Measurements from ENCODE around the gene CAMK2A.
"Not testable (repeated sequence)": the region's sequence is repeated elsewhere in the genome, so short reads cannot be mapped to it uniquely, and the experiment has no call there.

CAMK2A gene

DNA sequence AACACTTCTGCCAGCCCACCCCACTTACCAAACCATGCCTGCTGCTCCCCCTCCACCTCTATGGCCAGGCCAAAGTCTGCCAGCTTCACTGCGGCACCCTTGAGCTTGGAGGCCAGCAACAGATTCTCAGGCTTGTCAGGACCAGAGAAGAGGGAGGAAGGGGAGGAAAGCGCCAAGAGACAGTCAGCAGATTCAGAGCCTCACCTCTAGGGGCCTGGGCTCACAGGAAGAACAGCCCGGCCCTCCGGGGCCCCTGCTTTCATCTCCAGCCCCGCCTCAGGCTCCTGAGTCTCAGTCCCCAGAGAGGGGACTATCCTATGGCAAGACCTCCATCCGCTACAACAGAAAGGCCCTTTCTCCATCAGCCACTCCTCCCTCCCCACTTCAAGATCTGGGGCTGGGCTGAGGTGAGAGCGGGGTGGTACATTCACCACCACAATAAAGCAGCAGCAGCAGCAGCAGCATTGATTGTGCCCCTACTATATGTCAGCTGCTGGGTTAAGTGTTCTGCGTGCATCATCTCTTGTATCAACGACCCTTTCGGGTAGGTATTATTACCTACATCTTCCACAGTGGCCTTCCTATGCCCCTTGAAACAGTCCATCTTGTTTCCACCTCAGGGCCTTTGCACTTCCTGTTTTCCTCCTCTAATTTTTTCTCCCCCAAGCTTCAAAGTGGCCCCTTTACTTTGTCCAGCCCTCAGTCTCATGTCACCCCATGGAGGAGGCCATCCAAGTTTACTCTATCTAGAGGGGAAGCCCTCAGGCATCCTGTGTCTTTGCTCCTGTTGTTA is 36.0 kb downstream of the CAMK2A start:
- DNase-seq: no peak

DNA sequence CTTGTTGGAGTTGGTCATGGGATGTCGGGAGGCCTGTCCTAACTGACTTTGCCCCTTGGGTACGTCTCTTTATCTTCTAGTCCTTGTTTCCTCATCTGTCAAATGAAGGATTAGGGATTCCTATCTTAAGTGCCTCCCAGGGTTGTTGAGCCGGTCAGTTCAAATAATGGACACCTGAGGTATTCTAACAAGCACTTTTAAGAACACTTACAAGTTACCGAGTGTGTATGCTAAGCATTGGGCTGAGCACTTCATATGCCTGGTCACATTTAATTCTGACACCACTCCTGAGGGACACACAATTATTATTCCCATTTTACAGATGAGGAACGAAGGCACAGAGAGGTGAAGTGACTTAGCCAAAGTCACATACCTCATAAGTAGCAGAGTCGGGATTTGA is 37.1 kb downstream of the CAMK2A start:
- DNase-seq: no peak

DNA sequence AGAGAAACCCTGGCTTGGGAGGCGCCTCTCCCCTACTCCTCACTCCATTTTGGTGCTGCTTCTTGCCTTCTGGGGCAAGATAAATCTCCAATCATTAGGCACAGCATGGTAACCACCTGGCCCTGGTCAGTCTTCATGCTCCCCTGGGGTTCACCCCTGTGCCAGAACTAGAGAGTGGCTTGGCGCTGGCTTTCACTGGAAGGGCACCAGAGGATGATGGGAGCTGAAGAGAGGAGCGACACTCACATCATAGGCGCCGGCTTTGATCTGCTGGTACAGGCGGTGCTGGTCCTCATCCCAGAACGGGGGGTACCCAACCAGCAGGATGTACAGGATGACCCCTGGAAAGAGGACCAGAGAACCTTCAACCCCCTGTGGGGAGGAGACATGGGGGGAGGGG is 38.1 kb downstream of the CAMK2A start:
- no peak for DNase-seq

DNA sequence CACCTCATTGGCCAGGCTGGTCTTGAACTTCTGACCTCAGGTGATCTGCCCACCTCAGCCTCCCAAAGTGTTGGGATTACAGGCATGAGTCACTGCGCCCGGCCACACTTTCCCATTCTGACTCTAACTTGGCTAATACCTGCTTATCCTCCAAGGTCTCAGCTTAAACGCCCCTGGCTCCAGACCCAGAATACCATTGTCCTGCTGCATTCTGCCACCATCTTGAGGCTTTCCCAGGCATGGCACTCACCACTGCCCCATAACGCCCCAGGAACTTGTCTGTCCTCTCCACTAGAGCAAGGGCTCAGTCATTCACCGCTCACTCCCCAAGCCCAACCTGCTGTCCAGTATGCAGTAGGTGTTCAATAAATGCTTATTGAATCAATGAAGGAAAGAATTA is 39.8 kb downstream of the CAMK2A start:
- no peak for DNase-seq

DNA sequence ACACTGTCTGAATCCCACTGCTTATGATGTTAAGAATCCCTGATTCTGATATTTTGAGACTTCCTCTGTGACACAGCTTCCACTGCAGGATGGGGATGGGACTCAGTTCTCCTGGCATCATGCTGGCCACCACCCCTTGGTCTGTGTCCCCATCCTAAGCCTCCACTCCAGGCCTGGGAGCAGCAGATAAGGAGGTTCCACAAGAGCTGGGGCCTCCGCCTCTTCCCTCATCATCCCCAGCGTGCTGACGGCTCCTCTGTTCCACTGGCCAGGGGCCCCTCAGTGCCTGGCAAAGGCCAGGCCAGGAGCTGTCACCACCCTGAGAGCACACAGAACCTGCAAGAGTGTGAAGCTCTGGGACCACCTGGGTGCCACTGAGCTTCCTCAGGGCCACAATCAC is 40.6 kb downstream of the CAMK2A start:
- DNase-seq: no peak

DNA sequence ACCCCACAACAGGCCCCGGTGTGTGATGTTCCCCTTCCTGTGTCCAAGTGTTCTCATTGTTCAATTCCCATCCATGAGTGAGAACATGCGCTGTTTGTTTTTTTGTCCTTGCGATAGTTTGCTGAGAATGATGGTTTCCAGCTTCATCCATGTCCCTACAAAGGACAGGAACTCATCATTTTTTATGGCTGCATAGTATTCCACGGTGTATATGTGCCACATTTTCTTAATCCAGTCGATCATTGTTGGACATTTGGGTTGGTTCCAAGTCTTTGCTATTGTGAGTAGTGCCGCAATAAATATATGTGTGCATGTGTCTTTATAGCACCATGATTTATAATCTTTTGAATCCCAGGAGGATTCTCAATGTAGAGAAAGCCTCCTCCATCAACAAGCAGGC is 41.1 kb downstream of the CAMK2A start:
- DNase-seq: not testable (repeated sequence)

DNA sequence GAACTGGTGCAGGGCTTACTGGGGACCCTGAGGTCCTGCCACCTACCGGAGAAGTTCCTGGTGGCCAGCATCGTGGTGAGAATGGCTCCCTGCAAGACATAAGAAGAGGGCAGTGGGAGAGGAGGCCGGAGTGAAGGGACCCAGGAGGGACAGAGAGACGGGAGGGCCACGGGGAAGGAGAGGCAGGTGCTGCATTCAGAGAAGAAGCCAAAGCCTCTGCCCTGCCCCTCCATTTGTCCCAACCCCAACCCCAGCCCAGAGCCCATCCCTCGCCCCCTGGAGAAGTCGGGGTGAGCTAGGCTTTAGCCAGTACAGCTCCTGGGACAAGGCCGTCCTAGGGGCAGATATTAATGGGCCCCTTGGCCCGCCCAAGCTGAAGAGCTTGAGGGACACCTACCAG is 41.8 kb downstream of the CAMK2A start:
- DNase-seq: no peak

DNA sequence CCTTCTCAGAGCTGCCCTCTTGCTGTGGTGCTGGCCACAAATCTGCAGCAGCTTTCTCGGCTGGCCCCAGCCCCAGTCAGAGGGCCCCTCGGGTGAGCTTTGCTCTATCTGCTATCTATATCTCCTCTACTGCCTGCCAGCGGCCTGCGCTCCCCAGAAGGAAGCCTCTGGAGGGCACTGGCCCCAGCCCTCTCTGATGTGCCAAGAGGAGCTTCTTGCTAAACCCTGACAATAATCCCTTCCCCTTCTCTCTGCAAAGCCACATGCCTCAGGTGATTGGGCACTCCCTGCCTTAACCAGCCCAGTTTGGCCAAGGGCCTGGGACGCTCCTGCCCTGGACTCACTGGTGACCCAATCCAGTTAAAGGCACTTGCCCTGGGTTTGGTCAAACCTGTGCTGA is 42.7 kb downstream of the CAMK2A start:
- DNase-seq: no peak

DNA sequence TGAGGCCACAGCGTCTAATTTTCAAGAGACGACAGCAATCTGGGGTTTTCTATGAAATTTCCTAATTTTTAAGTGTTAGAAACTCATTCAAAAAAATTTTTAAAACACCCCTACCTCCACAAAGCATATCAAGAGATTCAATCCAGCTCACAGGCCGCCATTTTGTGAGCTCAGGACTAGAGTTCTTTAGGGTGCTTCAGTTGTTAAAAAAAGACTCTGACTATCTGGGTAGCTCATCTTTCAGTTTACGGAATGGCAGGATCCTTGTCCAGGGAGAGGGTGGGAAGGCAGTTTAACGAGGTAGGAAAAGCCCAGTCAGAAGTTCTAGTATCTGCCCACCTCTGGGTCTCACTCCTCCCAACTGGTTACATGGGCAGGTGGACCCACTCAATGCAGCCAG is 43.1 kb downstream of the CAMK2A start:
- DNase-seq: no peak

DNA sequence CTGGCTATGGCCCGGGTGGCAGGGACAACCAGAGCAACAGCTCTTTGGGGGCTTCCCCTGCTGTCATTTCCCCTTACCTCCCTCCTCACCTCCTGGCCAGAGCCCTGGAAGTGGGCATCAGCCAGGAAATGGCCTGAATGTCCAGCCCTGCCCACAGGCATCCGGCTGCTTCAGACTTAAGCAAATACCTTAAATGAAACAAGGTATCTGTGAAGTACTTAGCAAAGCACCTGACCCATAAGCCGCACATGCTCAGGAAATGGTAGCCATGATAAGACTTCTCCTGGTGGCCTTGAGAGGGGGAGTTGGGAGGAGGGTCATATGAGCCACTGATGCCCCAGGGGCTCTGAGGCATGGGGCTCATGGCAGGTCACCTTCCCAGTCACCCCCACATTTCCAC is 43.8 kb downstream of the CAMK2A start:
- no peak for DNase-seq

DNA sequence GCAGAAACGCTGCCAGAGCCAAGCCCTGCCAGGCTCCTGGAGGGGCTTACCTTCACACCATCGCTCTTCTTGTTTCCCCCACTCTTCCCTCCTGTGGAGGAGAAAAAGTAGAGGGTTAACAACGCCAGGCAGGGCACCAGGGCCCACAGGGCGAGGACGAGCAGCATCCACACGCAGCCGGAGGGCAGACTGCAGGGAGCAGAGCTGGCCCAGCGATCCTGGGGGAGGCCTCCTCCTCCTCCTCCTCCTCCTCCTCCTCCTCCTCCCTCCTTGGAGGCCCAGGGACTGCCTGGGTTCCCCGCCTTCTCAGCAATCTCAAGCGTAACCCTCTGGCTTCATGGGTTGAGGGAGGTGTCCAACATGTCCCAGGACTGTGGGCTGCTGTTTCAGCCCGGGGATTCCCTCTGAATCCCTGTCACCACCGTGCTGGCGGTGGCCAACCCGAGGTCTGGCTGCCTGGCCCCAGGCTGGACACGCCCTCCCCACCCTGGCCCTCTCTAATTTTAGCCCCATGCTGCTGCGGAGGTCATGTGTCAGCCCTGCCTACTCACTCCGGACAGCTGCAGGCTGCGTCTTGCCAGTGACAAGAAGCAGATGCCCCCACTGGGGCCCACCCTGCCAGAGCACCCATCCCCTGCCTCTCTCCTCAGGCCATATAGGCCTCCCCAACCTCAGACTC is 44.3 kb downstream of the CAMK2A start:
- DNase-seq: no peak

DNA sequence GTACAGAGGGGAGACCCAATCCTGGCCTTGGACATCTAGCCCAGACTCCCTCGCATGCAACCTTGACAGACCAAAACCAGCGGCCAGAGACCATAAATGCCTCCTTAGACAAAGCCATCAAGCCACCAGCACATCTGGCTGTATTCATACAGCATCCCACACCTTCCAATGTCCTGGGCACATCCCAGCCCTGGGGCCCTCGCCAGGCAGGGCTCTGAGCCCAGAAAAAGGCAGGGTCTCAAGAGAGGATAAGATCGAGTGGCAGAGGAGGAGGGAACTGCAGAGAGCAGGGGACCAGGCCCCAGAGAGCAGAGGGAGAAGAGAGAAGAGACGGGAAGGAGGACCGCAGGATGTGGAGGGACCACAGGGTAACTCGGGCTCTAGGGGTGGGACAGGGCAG is 45.4 kb downstream of the CAMK2A start:
- DNase-seq: no peak

DNA sequence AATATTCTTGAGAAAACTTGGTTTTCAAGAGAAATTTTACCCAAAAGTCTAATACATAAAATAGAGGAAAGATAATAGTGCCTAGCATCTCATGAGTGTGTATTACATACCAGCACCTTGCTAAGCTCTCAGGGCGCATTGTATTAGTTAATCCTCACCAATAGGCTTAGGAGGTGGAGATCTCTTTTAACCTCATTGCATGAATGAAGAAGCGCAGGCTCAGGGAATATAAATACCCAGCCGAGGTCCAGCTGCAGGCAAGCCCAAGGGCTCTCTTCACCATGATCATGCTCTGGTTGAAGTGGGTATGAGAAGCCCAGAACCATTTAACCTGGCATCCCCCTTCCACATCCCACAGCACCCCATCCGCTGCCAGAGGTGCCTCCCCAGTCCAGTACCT is 46.0 kb downstream of the CAMK2A start:
- no peak for DNase-seq

DNA sequence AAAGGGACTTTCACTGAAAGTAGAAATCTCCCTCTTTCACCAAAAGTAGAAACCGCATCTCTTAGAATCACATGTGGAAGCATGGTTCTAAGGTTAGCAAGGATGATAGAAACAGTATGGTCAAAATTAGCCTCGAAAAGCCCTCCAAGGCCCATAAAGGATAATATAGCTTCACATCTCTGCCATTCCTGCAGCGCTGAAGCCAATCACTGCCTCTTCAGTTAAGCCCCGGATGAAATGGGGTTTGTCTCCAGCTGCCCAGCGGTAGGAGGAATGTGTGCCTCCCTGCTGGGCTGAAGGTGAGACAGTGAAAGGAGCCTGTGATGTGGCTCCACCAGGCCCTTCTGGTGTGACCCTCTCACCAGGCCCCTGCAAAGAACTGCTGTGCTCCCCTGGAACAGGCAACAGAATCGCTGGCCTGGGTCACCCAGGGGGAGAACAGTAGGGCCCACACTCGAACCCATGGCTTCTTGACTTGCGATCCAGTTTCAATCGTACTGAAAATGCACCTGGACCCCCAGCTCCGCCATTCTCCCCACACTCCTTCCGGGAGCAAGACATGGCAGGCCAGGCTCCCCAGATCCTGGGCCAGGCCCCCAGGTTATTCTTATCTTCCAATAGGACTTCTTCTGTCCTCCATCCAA is 47.2 kb downstream of the CAMK2A start:
- DNase-seq: no peak

DNA sequence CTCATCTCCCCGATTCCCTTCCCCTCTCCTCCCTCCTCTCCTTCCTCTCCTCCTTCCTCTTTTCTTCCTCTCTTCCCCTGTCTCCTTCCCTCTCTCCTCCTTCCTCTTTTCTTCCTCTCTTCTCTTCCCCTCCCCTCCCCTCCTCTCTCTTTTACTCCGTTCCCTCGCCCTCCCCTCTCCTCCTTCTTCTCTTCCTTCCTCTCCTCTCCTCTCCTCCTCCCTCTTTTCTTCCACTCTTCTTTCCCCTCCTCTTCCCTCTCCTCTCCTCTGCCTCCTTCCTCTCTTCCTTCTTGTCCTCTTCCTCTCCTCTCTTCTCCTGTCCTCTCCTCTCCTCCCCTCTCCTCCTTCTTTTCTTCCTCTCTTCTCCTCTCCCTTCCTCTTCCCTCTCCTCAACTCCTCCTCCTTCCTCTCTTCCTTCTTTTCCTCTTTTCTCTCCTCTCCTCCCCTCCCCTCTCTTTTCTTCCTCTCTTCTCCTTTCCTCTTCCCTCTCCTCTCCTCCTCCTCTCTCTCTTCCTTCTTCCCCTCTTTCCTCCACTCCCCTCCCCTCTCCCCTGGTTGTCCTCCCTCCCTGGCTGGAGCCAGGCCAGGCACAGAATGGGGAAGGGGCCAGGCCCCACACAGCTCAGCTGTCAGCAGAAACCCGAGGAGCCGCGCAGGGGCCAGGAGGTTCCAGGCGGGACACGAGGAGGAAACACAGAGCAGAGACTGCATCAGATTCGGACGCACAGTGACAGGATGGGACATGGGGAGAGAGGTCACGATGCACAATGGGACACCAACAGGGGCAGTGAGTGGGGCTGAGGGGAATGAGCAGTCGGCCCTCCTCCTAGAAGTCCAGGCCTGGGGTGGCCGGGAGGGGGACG is 48.0 kb downstream of the CAMK2A start:
- DNase-seq: no peak

DNA sequence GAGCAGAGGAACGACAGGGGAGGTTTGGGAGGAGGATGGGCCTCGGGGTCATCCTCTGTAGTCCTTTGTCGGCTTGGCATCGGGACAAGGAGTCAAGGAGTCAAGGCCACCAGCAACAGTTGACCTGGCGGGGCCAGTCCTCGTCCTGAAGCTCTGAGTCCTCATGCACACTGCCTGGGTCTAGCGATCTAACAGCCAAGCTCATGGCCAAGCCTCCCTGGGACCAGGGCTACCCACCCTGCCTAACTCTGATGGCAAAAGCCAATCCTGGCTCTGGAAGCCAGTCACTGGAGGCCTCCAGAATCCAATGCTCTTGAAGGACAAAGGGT is 49.8 kb downstream of the CAMK2A start:
- DNase-seq: no peak

DNA sequence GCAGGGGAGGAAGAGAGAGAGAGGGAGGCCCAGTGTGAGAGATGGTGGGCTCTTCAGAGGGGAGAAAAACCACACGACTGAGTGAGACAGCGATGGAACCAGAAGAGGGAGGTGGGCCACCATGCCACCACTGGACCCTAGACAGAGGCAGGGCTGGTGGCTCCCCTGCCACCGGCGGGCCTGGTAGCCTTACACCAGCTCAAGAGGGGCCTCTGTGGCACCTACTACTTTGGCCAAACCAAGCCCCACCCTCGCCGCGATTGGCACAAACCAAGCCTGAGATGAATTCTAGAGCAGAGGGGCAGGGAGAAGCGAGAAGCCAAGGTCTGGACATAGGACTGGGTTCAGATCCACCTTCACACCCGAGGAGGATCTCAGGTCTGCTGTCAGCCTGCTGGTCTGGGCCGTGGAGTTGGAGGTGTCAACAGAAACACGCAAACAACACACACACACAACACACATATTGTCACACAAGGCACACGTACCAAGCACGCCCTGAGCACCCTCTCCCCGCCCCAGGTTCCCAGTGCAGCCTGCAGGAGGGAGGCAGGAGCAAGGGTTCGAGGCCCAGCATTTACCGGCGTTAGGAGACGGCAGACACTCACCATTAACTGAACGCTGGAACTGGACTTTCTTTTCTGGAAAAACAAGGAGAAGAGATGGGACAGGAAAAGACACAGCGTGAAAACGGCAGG is 50.3 kb downstream of the CAMK2A start:
- no peak for DNase-seq

DNA sequence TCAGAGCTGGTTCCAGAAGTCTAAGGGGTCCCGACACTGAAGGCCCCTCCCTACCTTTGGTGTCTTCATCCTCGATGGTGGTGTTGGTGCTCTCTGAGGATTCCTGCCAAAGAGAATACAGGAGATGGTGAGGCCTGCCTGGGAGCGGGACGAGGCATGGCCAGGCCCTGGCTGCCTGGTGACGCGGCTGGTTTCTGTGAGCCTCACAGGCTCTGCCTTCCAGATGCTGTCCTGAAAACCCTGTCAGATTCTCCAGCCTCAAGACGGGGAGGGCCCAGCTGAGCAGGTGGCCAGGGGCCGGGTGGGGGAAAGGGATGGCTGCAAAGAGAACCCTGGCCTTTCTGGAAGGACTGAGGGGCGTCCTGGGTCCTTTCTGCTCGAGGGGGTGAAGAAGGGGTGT is 50.9 kb downstream of the CAMK2A start:
- no peak for DNase-seq

DNA sequence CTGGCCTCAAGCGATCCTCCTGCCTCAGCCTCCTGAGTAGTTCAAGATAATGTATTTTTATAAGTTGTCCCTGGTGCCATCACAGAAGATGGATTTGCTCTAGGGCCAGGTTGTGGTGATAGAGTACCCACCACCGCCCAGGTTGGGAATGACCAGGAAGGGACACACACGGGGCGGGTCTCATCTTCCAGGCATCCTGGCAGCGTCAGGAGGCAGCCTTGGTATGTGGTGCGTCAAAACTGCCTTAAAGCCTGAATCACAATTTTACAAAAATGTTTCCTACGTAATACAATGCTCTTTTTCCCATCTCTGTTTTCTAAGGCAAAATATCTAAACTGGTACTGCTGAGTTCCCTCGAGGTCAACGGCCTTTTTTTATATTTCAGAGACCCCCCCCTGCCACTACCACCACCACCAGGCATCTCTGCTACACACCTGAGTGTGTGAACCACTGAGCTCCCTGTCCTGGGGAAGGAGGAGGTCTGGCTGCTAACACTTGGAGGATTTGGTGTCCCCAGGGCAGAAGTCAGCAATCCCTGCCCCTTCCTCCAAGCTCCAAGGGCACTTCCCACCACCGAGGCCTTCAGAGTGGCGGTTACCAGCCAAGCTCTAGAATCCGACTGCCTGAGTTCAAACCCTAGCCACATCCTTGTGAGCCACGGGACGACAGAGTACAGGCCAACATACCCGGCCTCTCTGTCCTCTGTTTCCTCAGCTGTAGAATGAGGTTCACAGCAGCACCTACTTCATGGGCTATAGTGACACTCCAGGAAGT is 52.4 kb downstream of the CAMK2A start:
- no peak for DNase-seq

DNA sequence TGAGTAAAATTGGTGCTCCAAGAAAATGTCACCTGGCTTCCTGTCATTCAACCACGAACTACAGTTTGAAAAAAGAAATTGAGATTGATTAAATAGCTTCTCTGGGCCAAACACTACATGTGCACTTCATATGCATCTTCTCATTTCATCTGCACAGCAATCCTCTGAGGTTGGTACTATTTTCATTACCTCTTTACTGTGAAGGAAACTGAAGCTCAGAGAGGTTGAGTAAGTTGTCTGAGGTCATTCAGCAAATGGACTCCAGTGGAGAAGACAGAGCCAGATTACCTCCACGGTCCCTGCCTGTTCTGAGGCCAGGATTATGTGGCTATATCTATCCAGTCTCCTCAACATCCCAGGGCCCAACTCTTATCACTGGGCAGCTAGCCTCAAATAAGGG is 53.3 kb downstream of the CAMK2A start:
- DNase-seq: no peak

DNA sequence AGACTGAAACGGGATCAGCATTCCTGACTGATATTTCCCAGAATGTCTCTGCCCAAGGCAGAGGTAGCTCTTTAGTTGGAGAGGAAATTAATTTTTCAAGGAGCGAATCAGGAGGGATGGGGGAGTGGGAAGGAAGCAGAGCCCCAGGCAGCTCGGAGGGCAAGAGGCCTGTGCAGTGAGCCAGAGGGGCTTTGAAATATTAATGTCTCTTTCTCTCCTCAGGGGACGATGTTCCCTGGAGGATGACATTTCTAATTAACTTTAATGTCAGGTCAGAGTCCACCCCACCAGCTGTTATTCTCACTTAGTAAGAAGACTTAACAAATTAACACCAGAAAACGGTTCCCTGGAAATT is 54.1 kb downstream of the CAMK2A start:
- no peak for DNase-seq
